GM19351 (cell line): Measurements from ENCODE around the gene DMGDH.

Experiments
- ATAC-seq: cut with Tn5 transposase; IDR thresholded peaks from one replicate; pipeline ENCODE4 v1.9.1; 2021; ENCODE audit warnings: mild to moderate bottlenecking, moderate library complexity; ENCODE audit not compliant: unreplicated experiment

The DMGDH gene

DNA sequence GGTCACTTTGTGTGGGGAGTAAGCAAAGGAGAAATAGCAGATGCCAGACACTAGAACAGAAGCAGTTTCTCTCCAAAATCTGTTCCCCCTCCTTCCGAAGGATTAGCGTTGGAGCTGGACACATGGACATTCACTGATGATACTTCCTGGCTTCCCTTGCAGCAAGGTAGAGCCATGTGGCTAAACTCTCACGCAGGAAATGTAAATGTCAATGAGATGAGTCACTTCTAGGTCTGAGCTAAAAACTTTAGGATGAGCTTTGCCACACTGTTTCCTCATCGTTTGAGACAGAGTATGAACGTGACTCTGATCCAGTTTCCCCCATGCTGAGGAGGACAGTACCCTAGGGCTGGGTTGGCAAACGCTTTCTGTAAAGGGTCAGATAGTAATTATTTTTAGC lies 5.2 kb upstream of the DMGDH start:
- no peak for ATAC-seq

DNA sequence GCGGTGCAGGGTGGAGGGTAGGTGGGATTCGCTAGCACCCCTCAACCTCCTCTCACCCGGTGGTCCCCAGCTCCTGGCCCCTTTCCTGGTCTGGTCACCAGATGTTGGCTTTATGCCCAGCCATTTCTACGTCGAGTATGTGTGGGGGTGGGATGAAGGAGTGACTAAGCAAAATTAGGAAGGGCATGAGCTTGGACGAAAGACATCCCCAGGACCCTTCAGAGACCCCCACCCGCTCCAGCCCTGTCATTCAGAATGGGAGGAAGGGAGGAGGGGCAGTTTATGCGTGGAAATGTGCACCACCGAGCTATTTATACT lies 835 bp upstream of the DMGDH start:
- ATAC-seq = no peak

DNA sequence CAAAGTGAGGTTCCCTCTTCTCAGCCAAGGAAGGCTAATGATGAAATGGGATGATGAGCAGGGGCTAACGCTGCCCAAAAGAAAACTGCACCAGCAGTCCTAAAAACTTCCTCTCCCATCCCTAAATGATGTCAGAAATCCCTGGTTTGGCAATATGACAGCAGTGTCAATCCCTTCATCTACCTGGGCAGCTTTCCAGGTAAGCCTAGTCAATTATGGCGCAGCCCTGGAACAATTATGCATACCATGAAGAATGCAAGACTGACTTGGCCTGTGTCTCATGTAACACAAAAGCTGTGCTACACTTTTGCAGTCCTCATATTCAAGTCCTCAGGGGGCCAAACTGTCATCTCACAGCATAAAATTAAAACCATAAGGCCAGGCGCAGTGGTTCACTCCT lies 7.0 kb downstream of the DMGDH start:
- ATAC-seq = no peak

DNA sequence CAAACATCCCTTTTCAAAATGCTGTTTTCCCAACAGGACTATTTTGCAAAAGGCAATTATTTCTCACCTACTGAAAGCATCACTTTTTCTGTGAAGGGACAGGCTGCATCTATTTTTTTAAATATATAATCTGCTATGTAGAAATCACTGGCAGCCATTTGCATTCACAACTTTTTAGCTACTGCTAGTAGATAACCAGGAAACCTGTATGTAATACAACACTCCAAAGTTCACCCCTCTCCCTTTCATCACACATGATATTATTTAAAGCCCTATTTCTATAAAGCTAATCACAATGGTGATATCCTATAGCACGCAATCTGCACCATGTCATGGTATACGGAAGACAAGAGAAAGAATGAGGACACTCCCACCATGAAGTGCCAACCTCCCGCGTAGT lies 9.8 kb downstream of the DMGDH start:
- no peak for ATAC-seq

DNA sequence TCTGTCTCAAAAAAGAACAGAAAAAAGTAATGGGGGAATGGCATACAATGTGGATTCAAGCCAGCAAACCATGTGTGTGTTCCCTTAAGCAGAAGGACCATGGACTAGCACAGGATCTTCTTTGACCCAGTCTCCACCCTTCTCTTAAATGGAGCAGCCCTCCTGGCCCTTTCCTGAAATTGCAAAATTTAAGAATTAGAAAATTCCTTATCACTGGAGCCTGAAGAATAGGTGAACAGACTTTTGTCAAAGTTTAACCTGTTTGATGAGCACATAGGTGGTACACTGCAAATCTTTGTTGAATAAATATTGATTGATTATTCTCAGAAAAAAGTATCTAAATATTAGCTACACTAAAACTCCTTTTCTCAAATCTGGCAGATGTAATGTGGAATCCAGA lies 12.6 kb downstream of the DMGDH start:
- ATAC-seq = no peak

DNA sequence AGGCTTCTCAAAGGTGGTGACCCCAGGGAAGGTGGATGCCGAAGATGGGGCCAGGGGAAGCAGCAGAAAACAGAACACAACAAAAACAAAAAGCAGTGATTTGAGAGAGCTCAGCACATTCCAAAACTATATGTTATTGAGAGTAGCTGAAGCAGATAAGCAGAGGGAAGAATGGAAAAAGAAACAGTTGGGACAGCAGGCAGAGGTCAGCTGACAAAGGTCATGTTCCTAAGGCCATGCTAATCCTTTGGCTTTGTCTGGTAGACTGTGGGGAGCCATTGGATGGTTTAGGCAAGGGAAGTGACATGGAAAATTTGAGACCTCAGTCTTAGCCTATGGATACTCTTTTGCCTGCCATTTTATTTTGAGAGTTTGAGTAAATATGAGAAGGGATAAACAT lies 14.5 kb downstream of the DMGDH start:
- no peak for ATAC-seq

DNA sequence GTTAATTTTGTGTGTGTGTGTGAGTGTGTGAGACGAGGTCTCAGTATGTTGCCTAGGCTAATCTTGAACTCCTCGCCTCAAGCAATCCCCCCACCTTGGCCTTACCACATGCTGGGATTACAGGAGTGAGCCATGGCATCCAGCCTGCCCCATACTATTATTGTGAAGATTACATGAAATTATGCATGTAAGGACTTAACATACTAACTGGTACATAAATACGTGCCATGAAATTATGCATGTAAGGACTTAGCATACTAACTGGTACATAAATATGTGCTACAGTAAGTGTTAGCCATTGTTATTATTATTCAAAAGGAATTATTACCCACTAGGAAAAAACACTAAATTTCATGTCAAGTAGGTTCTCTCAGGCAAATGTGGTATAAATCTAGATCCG lies 16.2 kb downstream of the DMGDH start:
- no peak for ATAC-seq

DNA sequence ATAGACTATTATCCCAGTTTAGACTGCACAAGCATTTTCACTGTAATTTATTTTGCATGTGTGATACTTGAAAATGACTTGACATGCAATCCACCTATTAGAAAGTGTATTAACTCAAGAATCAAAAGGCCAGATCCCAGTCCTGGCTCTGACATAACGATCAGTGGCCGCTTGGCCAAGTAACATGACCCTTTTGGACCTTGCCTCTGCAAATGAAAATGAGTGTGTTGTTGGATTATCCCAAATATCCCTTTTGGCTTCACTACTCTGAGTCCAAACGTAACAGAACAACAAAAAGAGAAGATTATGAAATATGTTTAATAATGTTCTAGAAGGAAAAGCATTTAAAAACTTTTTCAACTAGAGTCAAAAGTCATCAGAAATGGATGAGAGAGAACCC lies 19.0 kb downstream of the DMGDH start:
- ATAC-seq = no peak

DNA sequence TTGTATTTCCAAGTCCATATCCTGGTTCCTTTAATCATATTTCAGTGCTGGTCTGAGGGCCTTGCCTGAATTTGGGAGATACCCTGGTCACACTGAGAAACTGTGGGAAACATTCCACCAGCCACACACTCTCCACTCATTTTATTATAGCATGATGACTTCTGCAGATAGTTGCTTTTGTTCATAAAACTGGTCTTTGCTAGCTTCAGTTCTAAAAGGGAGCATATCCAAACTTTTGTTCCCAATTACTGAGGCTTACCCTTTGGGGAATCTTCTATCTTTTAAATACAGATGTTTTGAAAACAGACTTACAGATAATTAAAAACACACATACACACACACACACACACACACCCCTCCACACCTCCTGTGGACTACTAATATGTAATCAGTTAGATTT lies 21.0 kb downstream of the DMGDH start:
- ATAC-seq = no peak

DNA sequence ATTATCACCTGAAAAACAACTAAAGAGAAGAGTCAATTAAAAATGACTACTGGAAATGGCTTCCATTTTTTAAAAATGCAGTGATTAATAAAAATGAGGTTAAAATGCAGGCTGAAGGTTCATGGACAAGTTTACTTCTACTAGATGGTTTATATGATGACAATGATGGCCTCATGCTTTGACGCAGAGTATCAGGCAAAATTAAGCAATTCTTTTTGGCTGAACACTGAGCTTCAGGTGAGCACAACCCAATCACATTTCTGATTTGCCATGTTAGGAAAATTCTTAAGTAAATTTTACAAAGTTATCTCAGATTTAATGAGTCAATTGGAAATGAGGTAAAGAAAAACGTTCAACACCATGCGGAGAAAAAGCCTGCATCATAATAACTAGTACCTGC lies 22.3 kb downstream of the DMGDH start:
- no peak for ATAC-seq

DNA sequence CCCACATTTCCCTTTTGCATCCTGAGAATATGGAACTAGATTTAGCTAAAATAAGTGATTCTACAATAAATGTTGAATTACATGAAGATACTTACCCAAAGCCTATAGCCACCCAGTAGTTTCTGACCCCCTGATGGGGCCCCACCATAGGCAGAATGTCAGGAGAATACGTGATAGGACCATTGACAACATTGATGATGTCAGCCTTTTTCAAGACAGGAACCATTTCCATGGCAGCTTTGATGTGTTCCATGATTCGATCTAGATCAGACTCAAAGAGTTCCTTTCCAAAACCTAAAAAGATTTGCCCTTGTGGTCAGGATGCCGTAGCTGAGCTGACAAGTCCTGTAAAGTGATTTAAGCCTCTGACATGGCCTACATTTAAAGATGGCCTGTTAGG lies 27.3 kb downstream of the DMGDH start:
- ATAC-seq = no peak

DNA sequence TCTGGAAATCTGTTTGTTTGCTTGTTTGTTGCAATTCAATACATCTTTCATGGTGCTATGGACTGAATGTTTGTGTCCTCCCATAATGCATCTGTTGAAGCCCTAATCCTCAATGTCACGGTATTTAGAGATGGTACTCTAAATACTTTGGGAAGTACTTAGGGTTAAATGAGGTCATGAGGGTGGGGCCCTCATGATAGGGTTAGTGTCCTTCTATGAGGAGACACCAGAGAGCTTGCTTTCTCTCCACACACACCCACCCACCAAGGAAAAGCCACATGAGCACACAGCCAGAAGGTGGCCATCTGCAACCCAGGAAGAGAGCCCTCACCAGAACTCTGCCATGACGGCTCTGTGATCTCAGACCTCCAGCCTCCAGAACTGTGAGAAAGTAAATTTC lies 32.7 kb downstream of the DMGDH start:
- no peak for ATAC-seq

DNA sequence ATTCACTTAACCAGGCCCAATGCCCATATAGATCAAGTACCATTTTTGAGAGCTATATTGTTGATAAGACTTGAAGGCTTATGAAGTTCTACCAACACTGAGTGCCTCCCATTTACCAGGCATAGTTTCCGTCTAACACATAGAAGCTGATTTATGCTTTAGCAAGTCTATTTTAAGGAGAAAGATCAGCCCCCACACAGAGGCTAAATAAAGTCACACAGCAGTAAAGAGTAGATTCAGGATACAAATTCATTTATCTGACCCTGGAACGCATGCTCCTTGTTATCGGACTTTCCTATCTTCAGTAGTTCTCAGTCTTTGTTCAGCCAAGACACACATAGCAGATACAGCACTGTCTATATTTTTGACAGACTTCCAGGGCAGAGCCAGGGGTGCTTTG lies 34.2 kb downstream of the DMGDH start:
- ATAC-seq = no peak

DNA sequence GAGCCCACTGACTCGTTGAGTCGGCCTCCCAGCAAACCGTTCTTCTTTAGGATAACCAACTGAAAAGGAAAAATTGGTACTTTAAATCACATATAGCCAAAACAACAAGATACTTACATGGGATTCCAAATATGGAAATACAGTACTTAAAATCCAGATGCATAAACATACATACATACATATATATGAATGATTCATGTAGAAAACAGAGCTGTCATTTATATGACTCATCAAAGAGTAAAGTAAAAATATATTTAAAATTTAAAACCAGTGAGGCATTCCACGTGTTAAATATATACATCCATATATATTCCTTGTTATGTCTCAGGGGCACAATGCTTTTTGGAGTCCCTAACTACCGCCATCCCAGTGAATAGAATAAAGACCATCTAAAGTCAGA lies 36.7 kb downstream of the DMGDH start:
- ATAC-seq = no peak

DNA sequence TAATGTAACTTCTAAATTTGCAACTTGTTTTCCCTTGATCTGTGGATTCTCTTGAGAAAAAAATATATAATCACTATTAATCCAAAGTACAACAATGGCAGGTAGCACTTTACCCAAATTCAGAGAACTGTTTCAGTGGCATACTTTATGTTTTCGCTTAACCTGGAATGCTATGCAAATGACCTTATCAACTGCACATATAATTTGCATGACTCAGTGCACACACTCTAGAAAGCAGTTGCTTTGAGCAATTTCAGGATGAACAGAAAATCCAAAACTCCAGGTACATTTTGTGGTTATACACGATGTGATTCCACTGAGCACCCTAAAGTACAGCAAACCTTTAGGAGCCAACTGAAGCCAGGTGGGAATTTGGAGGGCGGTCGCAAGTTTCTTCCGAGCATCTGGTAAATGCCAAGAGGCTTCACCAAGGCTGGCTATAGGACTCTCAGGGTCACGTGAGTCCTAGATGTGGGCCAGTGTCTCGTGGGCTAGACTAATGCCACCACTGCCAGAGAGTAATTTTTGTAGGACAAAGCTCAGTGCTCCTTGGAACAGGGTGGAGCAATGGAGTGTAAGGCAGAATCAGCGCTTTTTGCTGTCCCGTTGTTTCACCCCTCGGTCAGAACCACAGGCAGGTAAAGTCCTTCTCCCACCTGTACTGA lies 37.3 kb downstream of the DMGDH start:
- no peak for ATAC-seq

DNA sequence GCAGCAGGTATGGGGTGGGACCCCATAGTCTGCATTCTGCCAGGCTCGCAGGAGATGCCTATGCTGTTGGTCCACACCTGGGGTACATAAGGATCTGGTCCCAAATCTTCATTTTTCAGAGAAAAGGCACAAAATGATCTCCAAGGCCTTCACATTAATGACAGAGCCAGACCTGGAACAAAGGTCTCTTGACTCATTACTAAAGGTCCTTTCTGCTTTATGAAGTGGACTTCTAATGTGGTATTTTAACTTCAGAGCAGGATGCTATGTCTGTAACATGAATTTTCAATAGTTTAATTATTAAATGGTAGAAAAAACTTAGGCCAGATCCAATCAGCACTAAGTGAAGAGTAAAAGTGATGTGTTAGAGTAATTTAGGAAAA lies 38.0 kb downstream of the DMGDH start:
- ATAC-seq = no peak

DNA sequence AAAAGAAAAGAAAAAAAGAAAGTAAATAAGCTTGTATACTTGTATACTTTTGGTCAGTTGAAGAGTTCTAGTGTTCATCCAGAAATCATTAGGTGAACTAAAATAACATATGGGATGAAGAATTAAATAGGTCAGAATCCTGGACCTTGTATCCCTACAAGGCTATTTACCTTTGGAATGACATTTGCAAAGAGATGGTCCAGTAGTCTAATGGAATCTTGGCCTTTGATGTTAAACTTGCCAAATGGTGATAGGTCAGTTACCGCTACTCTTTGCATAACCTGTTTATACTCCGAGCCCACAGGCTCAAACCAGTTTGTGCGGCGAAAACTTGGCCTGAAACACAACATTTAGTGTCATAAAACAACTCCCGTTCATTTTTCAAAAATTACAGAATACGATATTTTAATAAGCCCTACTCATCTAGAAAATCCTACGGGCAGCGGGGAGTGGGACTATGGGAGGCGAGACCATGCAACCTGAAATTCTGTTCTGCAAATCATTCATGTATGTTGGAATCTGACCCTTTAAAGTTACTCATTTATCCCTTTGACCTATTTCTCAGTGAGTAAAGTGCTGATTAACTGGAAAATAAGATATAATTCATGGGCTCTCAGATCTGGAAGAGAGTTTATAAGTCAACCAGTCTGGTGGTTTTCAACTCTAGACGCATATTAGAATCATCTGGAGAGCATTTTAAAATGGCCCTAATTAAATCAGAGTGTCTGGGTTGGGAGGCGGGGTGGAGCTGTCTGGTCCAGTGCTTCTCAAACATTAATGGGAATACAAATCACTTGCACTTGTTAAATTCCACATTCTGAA lies 38.6 kb downstream of the DMGDH start:
- ATAC-seq = no peak

DNA sequence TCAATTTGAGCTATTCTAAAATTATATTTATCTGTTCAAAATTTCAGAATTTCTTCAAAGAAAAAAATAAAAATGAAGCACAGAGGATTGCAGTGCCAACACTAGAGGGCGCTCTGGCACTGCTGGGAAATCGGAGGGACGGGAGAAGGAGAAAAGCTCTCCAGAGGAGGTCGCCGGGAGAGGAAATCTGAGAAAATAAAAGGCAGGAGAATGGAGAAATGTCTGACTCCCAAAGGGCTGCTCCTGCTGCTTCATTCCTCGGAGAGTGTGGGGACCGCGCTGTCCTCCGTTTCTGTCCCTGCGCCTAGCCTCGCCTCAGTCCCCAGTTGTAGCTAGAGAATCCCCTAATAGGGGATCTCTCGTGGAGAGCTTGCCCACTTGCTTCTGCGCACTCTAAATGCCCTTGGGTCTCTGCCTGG lies 44.4 kb downstream of the DMGDH start:
- ATAC-seq = no peak

DNA sequence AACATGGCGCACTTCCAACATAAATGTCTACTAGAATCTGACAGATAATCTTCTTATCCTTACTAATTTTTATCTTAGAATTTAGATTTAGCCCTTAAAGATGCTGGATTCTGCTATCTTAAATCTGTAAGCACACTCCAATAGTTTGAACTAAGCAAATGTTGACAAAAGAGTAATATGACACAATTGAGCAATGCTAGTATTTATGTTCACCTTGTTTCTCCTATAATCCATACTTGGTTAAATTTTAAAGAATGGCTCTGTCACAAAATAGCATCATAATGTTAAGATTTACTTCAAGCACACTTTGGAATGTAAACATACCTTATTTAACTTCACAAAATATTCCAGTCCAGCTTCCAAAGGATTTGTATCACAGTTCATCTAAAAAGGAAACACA lies 45.5 kb downstream of the DMGDH start:
- no peak for ATAC-seq

DNA sequence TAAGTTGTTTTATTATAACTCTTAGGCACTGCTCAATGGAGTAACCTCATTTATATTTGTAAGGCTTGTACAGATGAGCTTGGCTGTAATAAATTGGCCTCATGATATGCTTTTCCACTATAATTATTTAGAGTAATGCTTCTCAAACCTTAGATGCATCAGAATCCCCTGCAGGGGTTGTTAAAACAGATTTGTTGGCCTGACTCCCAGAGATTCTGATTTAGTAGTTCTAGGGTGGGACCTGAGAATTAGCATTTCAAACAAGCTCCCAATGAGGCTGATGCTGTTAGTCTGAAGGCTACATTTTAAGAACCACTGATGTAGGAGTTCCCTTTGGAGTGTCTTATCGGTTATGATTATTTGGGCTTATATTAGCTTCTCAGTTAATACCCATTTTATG lies 46.1 kb downstream of the DMGDH start:
- no peak for ATAC-seq

DNA sequence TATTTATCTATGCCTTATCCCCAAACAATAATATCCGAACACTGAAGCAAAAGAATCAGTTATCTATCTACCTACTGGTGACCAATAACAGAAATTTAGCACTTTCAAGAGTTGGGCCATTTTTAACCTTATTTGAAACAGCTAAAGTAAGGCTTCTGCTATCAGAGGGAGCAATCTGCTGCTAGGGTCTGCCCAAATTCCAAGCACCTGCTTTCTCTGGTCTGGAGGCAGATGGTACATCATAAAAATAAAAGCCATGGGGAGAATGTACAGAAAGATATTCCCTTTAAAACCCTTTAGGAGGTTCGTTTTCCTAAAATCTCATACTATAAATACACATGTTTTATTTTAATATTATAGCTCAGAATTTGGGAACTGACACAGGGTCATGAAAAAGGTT lies 46.7 kb downstream of the DMGDH start:
- no peak for ATAC-seq

DNA sequence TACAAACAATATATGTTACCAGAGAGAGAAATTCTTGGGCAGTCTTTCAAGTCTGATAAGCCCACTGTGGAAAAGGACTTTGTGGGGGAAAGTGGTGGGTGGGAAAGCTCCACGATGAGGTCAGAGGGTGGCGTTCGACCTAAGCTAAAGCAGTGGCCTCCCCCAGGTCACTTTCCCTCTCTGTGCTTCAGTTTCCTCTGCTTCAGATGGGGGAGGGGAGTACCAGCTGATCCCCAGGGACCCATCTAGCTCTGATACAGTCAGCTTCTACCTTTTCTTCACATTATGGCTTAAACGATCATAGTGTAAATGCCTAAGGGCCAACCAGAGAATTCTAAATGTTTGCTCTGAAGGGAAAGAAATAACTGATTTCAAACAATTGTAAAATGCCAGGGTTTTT lies 47.7 kb downstream of the DMGDH start:
- no peak for ATAC-seq
